ENCODE measurements around the gene UBXN2A.

- TF ChIP-seq POLR2A (IDR thresholded peaks at IDR 0.05) (no peak), CTCF (IDR thresholded peaks at IDR 0.05) (no peak)
Observed at GRCh38 chr2:23947350-23947749, 7.1 kb downstream of the UBXN2A start.
